HG02678 (cell line): ENCODE data around the gene ELFN1.

Source experiments
- ATAC-seq: cut with Tn5 transposase; IDR thresholded peaks from one replicate; pipeline ENCODE4 v1.9.1; 2021; ENCODE audit warnings: mild to moderate bottlenecking, moderate library complexity; ENCODE audit not compliant: unreplicated experiment

The ELFN1 gene

GRCh38 chr7:1721047-1721690 is 51.1 kb downstream of the ELFN1 start:
- no peak for ATAC-seq

- no peak for ATAC-seq
These were observed 53.2 kb downstream of the ELFN1 start for GRCh38 chr7:1723254-1723653.

DNA sequence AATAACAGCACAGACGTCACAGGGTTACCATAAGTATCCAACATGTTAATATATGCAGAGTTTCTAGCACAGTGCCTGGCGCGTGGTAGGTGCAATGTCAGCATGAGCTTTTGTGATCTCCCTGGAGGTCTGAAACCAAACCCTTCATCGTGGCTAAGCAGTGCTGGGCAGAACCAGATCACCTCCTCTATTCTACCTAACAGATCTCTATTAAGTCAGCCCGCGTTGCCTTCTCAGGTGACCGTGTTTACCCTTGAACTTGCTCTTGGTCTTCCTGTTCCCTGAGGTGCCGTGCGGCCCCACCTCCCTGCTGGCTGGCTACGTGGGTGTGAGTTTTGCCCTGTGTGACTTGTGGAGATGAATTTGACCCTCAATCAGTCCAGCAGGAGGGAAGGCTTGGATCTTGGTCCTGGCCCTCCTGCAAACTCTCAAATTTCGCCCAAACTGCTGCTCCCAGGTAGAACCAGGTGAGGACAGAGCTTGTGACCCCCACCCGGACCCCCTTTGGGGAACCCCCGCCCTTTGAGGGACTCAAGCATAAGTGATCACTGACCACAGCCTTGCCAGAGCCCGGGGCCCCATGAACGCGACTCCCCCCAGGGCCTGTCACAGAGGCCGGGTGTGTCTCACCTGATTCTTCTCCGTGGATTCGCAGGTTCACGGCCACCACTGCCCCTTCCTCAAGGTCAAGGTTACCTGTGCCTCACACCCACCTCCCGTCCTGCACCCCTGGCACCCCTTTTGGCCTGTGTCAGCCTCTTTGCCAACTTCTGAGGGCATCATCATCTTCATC is 54.2 kb downstream of the ELFN1 start:
- ATAC-seq: no peak

- ATAC-seq: no peak
These were observed 55.2 kb downstream of the ELFN1 start for GRCh38 chr7:1725199-1725690.

DNA sequence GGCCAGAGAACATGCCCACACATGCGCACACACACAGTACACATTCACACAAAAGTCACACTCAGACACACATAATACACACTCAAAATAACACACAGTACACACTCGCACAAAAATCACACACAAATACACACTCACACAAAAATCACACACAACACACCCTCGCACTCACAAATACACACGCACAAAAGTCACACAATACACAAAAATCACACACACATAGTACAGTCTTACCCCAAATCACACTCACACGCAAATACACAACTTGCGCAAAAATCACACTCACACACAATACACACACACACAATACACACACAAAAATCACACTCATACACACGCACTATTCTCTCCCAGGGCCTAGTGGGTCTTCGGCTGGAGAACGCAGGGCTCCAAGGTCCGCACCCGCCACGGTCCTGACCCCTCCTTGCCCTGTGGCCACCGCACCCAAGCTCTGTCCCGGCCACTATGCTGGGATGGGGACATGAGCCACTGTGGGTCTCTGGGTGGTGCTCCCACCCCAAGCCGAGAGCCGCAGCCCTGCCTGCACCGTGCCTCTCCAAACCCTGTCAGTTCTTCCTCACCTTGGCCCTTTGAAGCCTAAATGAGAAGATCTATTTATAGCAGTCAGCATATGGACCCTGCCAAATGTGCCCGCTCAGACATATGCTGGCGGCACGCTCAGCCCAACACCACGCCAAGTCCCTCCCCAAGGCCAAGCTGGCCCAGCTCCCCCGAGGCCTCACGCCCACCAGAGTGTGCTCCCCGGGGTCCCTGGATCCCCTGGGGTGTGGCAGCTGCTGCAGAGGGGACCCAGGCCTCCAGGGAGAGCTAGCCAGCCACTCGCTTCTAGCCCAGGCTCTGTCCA is 55.9 kb downstream of the ELFN1 start:
- ATAC-seq: no peak

DNA sequence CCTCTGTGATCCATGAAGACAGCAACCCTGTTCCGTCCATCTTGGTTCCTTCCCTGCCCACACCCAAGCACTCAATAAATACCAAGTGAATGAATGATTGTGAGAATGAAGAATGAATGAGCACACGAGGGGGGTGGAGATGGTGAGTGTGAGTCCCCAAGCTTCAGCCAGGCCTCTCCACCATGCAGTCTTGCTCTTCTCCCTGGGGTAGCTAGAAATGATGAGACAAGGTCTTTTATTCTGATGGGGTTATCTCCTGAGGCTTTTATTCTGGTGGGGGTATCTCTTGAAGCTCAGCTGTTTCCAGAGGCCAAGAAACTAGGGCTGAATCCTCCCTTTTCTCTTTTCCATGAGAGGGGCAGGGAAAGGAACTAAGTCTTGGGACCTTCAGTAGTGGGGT is 57.0 kb downstream of the ELFN1 start:
- ATAC-seq: no peak

- ATAC-seq: no peak
These were observed 57.9 kb downstream of the ELFN1 start for GRCh38 chr7:1727812-1728570.

DNA sequence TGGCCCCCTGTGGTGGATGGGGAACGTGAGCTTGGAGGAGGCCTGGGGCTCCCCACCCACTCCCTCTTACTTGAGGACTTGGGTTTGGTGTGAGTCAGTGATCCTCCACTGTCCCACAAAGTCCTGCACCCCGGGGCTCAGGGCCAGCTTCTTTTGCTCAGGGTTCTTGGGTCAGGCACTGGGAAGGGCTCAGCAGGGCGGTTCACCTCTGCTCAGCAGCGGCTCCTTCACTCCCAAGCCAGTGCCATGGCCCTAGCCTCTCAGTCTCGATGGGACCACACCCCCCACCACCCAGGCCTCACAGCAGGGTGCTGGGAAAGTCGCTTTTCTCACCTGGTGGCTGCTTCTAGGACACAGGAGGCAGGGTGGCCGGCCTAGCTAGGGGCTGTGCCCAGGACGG is 59.1 kb downstream of the ELFN1 start:
- no peak for ATAC-seq

- ATAC-seq: no peak
These were observed 59.7 kb downstream of the ELFN1 start for GRCh38 chr7:1729773-1730172.

- ATAC-seq: no peak
These were observed 62.0 kb downstream of the ELFN1 start for GRCh38 chr7:1732072-1732471.

GRCh38 chr7:1732645-1733044 is 62.6 kb downstream of the ELFN1 start:
- no peak for ATAC-seq

DNA sequence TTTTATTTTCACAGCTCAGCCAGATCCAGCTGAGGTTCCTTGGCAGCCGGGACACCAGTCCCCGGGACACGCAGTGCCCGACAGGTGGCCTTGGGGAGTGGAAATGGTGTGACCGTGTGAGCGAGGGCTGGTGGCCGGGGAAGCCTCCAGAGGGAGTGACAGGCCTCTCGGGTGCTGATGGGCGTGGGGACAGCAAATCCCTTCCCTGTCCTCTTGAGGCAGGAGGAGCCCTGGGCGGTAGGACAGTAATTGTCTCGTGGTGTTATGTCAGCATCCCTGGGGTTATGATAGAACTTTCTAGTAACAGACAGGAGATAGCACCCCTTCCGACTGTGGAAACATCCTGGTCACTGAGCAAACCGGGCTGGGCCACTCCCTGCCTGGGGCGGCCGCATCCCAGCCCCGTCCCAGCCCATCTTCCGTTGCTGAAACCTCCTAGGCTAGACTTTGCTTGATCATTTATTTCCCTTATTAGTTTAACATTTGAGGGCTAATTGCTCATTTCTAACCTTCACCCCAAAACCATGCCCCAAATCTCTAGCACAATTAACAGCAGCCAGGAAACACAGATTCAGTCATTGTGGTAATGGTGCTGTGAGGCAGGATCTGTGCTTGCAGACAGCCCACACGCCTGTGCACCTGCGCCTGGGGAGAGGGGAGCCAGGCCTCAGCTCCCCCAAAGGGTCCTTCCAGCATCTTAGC is 63.3 kb downstream of the ELFN1 start:
- ATAC-seq: no peak

DNA sequence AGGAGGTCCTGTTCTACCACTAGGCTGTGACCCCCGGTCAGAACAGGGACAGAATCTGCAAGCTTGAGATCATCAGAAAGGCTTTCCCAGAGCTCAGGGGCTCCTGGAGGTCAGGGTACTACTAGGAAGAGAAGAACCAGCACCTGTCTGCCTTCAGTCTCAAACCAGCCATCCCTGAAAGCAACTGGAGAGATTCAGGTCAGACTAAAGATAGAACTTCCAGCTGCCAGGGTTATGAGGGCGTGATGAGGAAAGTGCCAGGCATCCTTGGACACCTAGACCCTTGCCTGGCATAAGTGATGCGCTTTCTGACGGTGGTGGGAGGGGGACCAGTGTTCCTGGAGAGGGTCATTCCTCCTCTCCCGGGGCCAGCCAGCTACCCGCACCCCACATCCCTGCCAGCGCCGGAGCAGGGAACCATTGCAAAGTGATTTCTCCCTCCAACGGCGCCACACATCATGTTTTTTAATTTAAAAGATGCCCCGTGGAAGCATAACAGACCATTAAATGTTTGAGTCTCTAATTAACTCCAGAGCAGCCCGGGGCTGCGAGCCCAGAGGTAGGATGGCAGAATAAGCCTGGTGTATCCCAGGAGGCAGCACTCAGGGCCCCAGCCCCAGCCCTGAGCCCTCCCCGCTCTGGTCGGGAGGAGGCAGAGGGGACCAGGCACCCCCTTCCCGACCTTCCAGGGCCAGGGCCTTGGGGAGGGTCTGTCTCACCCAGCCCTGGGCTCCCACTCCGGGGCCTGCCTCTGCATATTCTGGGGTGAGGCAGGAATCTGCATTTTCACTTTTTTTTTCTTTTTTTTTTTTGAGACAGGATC is 64.0 kb downstream of the ELFN1 start:
- no peak for ATAC-seq

DNA sequence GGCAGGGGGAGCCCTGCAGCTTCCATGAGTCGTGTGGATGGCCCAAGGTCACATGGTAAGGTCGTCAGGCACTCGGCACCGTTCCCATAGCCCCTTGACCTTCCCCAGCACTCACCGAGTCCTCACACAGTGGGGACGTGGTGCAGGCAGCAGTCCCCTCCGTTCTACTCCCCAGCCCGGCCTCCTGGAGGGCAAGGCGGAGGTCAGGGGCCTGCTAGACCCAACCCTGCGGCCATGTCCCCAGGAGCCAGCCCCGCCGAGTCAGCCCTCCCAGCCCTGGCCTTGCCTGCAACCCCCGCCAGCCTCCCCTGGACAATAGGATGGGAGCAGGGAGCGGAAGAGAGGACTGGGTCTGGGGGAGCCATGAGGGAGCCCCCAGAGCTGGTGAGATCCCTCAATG is 65.2 kb downstream of the ELFN1 start:
- no peak for ATAC-seq

DNA sequence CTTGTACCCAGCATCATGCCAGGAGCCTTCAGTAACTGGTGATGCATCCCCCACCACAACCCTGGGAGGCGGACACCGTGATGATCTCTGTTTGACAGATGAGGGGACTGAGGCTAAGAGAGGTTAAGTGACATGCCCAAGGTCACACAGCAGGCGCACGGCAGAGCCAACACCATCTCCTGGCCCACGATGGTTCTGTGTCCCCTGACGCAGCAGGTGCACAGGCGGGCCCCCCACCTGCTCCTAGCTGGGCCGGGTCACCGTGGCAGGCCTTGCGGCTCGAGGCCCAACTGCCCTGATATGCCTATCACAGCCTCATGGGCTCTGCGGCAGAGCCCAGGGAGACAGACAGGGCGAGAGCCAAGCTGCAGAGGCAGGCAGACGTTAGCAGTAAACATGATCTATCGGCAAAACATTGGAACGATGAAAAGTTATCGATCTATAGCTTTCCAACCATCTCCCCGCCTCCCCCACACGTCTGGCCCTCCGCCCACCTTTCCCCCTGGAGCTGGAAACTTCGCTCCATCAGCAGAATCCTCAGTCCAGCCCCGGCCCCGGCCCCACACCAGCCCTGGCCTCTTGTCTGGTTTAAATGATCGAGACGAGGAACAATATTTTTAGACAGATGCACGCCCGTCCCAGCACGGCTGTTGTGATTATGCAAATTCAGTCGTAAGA is 65.9 kb downstream of the ELFN1 start:
- ATAC-seq: no peak

DNA sequence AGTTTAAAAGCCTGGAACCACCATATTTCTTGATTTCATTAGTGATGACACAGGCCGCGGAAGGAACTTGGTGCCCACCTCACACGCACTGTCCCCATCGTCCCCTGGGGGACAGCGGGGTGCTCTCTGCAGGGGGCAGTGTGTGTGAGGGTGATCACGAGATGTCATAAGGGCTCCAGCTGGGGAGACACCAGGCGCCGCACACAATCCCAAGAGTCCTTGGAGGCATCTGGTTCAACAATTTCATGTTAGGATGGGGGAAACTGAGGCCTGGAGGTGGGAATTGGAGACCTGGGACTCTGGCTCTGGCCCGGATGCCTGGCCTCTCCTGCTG is 66.4 kb downstream of the ELFN1 start:
- ATAC-seq: no peak

- no peak for ATAC-seq
These were observed 66.8 kb downstream of the ELFN1 start for GRCh38 chr7:1736830-1737229.

- ATAC-seq: no peak
These were observed 67.4 kb downstream of the ELFN1 start for GRCh38 chr7:1737523-1737922.

DNA sequence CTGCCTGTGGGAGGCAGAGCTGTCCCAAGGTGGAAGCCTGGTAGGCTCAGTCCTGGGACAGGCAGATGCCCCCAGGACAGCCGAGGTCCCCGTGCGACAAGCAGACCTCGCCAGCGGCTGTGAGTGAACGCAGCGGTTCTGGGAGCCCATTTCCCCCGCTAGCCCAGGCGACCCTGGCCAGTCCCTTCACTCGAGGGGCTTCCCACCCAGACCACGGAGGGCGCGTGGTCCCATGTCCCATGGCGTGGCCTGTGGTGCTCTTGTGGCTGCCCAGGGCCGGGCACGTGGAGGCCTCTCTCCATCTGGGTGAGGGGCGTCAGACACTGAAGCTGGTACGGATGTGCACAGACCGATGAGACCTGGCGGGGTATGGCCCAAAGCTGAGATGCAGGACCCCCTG is 67.9 kb downstream of the ELFN1 start:
- no peak for ATAC-seq
